GM10266 (cell line): ENCODE data around the gene OR2AG1.

Experiments used
- DNase-seq: peaks from one replicate; pipeline ENCODE4 v3.0.0; 2012; ENCODE audit errors: extremely low spot score
- CTCF ChIP-seq: IDR thresholded peaks from 2 replicates; pipeline ENCODE4 v1.5.1; 2012; ENCODE audit warnings: mild to moderate bottlenecking, low read depth; ENCODE audit not compliant: control insufficient read depth, insufficient read depth; ENCODE audit errors: missing control alignments

Gene OR2AG1, protein sequence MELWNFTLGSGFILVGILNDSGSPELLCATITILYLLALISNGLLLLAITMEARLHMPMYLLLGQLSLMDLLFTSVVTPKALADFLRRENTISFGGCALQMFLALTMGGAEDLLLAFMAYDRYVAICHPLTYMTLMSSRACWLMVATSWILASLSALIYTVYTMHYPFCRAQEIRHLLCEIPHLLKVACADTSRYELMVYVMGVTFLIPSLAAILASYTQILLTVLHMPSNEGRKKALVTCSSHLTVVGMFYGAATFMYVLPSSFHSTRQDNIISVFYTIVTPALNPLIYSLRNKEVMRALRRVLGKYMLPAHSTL

GRCh38 chr11:6782720-6783119 lies at the start of gene OR2AG1:
TSS of gene OR2AG1 (plus strand) at chr11:6783020. CDS start at chr11:6785038, 2,018 bp downstream.
- DNase-seq = no peak
- no peak for TF ChIP-seq CTCF

DNA sequence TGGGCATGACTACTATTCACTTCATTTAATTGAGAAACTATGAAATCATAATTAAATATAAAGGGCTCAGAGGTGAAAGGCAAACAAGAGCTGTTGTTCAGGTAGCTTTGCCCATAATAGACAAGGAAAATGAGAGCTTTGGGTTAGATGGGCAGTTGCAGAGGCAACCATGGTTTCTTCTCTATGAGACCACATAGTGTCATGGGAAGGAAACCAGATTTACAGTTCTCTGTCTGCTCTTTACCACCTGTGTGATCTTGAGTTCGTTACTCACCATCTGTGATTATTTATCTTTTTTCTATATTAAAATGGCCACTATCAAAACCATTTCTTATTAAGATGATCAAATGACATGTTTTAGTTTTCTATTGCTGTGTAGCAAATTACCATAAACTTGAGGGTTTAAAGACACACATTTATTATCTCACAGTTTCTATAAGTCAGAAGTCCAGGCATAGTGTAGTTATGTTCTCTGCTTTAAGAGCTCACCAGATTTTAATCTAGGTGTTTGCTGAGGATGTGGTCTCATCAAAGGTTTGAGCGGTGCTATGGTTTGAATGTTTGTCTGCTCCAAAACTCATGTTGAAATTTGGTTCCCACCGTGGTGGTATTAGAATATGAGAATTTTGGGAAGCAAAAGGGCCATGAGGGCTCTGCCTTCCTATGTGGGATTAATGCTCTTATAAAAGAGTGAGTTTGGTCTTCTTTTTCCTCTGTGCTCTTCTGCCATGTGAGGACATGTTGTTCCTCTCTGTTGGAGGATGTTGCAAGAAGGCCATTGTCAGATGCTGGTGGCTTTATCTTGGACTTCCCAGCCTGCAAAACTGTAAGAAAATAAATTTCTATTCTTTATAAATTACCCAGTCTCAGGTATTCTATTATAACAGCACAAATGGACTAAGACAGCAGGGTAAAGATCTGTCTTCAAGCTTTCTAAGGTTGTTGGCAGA lies 49.2 kb upstream of the OR2AG1 start:
- DNase-seq = no peak
- TF ChIP-seq CTCF = no peak

- no peak for TF ChIP-seq CTCF
- DNase-seq = no peak
Observed at GRCh38 chr11:6734616-6735015, 48.2 kb upstream of the OR2AG1 start.

GRCh38 chr11:6735306-6735705 lies 47.5 kb upstream of the OR2AG1 start:
- no peak for TF ChIP-seq CTCF
- no peak for DNase-seq

GRCh38 chr11:6736495-6737121 lies 46.2 kb upstream of the OR2AG1 start:
- no peak for TF ChIP-seq CTCF

DNA sequence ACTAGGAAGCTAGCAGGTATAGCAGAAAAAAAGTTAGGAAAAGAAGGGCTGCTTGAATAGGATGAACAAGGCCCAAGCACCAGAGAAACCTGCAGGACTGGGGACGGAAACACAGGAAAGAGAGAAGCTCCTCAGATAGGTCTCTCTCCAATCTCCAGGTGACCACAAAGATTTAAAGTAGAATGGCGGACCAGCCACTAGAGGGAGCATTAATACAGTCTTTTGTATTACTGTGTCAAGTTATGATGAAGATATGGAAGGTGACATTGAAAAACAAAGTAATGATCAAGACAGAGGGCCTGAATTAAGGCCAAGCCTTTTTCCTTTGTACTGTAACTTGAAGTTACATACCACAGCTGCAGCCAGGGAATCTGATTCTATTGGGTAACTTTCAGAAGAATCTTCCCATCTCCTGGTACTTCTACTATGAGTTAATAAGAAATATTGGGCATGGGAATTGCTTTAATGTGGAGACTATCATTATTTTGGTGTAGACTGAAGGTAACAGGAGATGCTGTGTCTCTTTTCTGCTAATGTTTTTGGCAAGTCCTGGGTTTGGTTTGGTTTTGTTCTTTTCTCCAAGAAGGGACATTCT lies 44.9 kb upstream of the OR2AG1 start:
- peak; percentile 73 for TF ChIP-seq CTCF
- peak; percentile 53 for DNase-seq

More at GRCh38 chr11:6736495-6737121, 46.2 kb upstream of the OR2AG1 start:
- DNase-seq = no peak
